Heart left ventricle (tissue), 16 donors: Measurements from ENCODE around the gene INTU. TPM values are rescaled to one million over a fixed set of nuclear protein-coding genes. Genes with fewer than 3 reads are reported as not detected.

Experiments
- ATAC-seq, 4 donors: fragments of 200-7000 bp; cut with Tn5 transposase; one replicate each; pipeline ENCODE4 v1.9.1; 2020 to 2022; ENCODE audit warnings: moderate library complexity in 4 of 4, mild to moderate bottlenecking in 3 of 4, moderate number of reproducible peaks in 1 of 4
- DNase-seq, 5 donors: peaks; one replicate each; pipeline ENCODE4 v3.0.0-alpha.2; 2020
- H3K27ac ChIP-seq, 12 donors: fragments of 200-600 bp; sonication (generic) in 4 of 12; one replicate each; pipeline versions ENCODE4 v1.5.0 to v1.8.0; 2016 to 2022; ENCODE audit warnings: mild to moderate bottlenecking in 2 of 12
- H3K27me3 ChIP-seq, 9 donors: fragments of 200-600 bp; sonication (generic) in 2 of 9; one replicate each; pipeline versions ENCODE4 v1.5.1 to v1.8.0; 2016 to 2022; ENCODE audit warnings: mild to moderate bottlenecking in 3 of 9
- H3K36me3 ChIP-seq, 9 donors: fragments of 200-600 bp; sonication (generic) in 2 of 9; one replicate each; pipeline versions ENCODE4 v1.5.0 to v1.8.0; 2018 to 2022; ENCODE audit warnings: mild to moderate bottlenecking in 2 of 9
- H3K4me1 ChIP-seq, 12 donors: fragments of 200-600 bp; sonication (generic) in 4 of 12; one replicate each; pipeline versions ENCODE4 v1.5.0 to v1.8.0; 2016 to 2022; ENCODE audit warnings: mild to moderate bottlenecking in 3 of 12
- H3K4me3 ChIP-seq, 12 donors: fragments of 200-600 bp; sonication (generic) in 4 of 12; one replicate each; pipeline versions ENCODE4 v1.5.0 to v1.8.0; 2017 to 2022; ENCODE audit warnings: mild to moderate bottlenecking in 9 of 12, moderate library complexity in 4 of 12
- H3K9me3 ChIP-seq, 12 donors: fragments of 200-600 bp; sonication (generic) in 4 of 12; one replicate each; pipeline versions ENCODE4 v1.5.0 to v1.8.0; 2016 to 2022; ENCODE audit warnings: mild to moderate bottlenecking in 1 of 12
- CTCF ChIP-seq, 12 donors: fragments of 200-600 bp; sonication (generic) in 4 of 12; IDR thresholded peaks; one replicate each; pipeline versions ENCODE4 v1.5.0 to v1.8.0; 2018 to 2022; ENCODE audit warnings: antibody characterized with exemption in 12 of 12, mild to moderate bottlenecking in 5 of 12
- POLR2A ChIP-seq, 2 donors: fragments of 450-650 bp; IDR thresholded peaks; one replicate each; pipeline ENCODE4 v1.6.1; 2017; ENCODE audit warnings: antibody characterized with exemption in 2 of 2, mild to moderate bottlenecking in 2 of 2, moderate library complexity in 2 of 2
- WGBS, 4 donors: extraction: QIAGEN DNeasy Blood & Tissue Kit in 2 of 4; methylation state at CpG; one replicate each; pipeline versions ENCODE4 v1.1.5 to v1.1.7; 2013 to 2018; 5-methylcytosine and 5-hydroxymethylcytosine counted together
- intact Hi-C, 10 donors: fragments of 100-400 bp; cut with DNase I; formaldehyde crosslinking; loops; one replicate each; pipeline versions ENCODE4 v1.11.1 to v1.14.2; 2022
- polyA plus RNA-seq, 2 donors: library from polyadenylated mRNA; stranded (reverse); fragments of 200-250 nt; gene quantifications; one replicate each; pipeline ENCODE4 v1.2.3, GENCODE V29; 2013
- total RNA-seq, 9 donors: library from RNA; depleted of rRNA in 2 of 9; stranded (reverse); fragments of >200 nt in 2 of 9; fragmentation: NEBNext Ultra II Directional in 3 of 9; extraction: Animal tissue kit (Norgen Biotek cat#: 25700) in 3 of 9; gene quantifications; one replicate each; pipeline versions ENCODE4 v1.1.0 to v1.2.4, GENCODE V29; 2016 to 2023
- donor health status: ischemic (EF 13 %, LVEDD 7.1; RV severe dilation, severe dysfunction).
- donor health status: healthy with polysubstance abuse.
- donor health status: DM: no; HTN: yes; CAD: no.
- donor health status: DM: no; HTN: no; CAD: no.
- donor health status: ischemic (EF 25% LVEDD 6.9; RV normal size, moderate dysfunction).
- donor health status: ischemic (EF 25% LVEDD 5.7; RV mildly dilated, moderate dysfunction).
- donor health status: healthy.
- donor health status: DM: yes; HTN: yes; CAD: no.
- donor health status: ischemic (EF 35%, LVEDD 5.7; RV mildly dilated, moderate dysfunction).
- donor health status: nonischemic (EF 11% LVEDD 7.7; RV severe dilation, severe dysfunction).
- donor health status: DM: yes; HTN: yes; CAD: no.
- donor health status: PGD.
- donor health status: ischemic (EF 29% LVEDD 5.4; RV normal size, mild dysfunction).
- donor health status: nonischemic (EF 23%, LVEDD 6.1; RV moderate dilation, normal function).

INTU gene
- total and polyA plus RNA-seq, 11 donors = 1.6 to 7.6 (median 3.7) TPM

GRCh38 chr4:127622921-127623796, 9.6 kb upstream of the INTU start:
- peak in 2 of 5 donors; percentile 43 to 62 for DNase-seq
- intact Hi-C loops = no loop called here
- H3K4me1 ChIP-seq = peaks cover 0 to 11% (median 2%) of the 10 kb centered on the region in 12 donors
- no peaks in the 10 kb centered on the region for H3K36me3 ChIP-seq
- no peak overlapping the region for H3K27ac ChIP-seq
- H3K27me3 ChIP-seq = peaks cover 7 to 68% (median 25%) of the 10 kb centered on the region in 9 donors
- H3K9me3 ChIP-seq = no peaks in the 10 kb centered on the region
- ATAC-seq = peak in 3 of 4 donors; percentile 26 to 89 (median 70)
- no peak for TF ChIP-seq POLR2A (IDR thresholded peaks at IDR 0.05)
- TF ChIP-seq CTCF (IDR thresholded peaks at IDR 0.05) = peak in 3 of 12 donors; percentile 11 to 31 (median 12)
- peak overlapping the region; percentile 36 to 63 (median 48) for H3K4me3 ChIP-seq
- 1 to 4% (median 2%) methylated on average over 47 to 81 of the region's 81 CpGs for WGBS, 4 donors

- peaks cover 0 to 11% (median 2%) of the 10 kb centered on the region in 12 donors for H3K4me1 ChIP-seq
- H3K9me3 ChIP-seq = no peaks in the 10 kb centered on the region
- peaks cover 7 to 64% (median 22%) of the 10 kb centered on the region in 9 donors for H3K27me3 ChIP-seq
- 17 to 26% (median 23%) methylated on average over 7 of the region's 7 CpGs for WGBS, 4 donors
- peak in 1 of 5 donors; percentile 47 for DNase-seq
- intact Hi-C loops = no loop called here
- H3K4me3 ChIP-seq = peak overlapping the region; percentile 36 to 63 (median 48)
- peak in 1 of 4 donors; percentile 14 for ATAC-seq
- no peak for TF ChIP-seq CTCF (IDR thresholded peaks at IDR 0.05)
- H3K27ac ChIP-seq = no peak overlapping the region
- no peaks in the 10 kb centered on the region for H3K36me3 ChIP-seq
Measured at GRCh38 chr4:127623797-127624083, 9.0 kb upstream of the INTU start.

DNA sequence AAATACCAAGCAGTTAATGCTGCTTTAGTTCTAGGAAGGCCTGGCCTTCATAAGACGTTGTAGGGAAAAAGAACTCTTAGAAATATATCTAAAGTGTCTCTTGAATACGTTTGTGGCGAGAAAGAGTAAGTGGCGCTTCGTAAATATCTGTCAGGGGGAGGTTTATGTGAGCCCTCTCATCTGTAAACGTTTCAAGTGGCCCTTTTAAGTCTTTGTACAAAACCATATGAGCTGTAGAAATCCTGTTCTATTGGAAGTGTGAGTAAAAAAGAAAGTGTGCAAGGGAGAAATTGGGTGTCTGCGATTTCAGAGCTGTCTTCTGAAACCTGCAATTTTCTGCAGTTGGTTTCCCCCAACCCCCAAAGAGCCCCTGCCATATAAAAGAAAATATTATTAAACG, 8.6 kb upstream of the INTU start:
- H3K4me3 ChIP-seq = peak overlapping the region in 1 of 12 donors; percentile 59
- TF ChIP-seq CTCF (IDR thresholded peaks at IDR 0.05) (no peak), POLR2A (IDR thresholded peaks at IDR 0.05) (no peak)
- H3K27me3 ChIP-seq = peaks cover 7 to 60% (median 18%) of the 10 kb centered on the region in 9 donors
- no peaks in the 10 kb centered on the region for H3K36me3 ChIP-seq
- no peak for DNase-seq
- no peak overlapping the region for H3K27ac ChIP-seq
- H3K9me3 ChIP-seq = no peaks in the 10 kb centered on the region
- 61 to 74% (median 68%) methylated on average over 8 of the region's 8 CpGs for WGBS, 4 donors
- ATAC-seq = no peak
- H3K4me1 ChIP-seq = peaks cover 0 to 11% (median 2%) of the 10 kb centered on the region in 12 donors
- intact Hi-C loops = no loop called here

DNA sequence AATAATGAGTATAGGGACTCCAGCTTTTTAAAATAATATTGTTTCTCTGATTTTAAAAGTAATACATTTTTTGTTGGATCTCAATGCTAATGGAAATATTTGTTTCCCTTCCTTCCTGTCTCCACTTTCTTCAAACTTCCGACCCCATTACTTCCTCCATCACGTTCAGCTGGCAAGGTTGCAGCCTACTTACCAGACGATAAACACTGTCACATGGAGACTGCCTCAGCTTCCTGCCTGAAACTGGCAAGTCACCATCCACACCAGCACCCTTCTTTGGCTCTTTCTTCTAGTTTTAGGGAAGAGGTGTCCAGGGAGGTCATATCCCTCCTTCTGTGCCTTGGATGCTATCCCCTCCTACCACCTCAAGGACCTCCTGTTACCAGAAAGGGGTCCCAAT, 3.4 kb upstream of the INTU start:
- intact Hi-C loops = no loop called here
- no peak for TF ChIP-seq POLR2A (IDR thresholded peaks at IDR 0.05)
- no peak for TF ChIP-seq CTCF (IDR thresholded peaks at IDR 0.05)
- Histone ChIP-seq H3K27ac (no peak overlapping the region), H3K36me3 (no peaks in the 10 kb centered on the region), H3K4me3 (no peak overlapping the region), H3K4me1 (peaks cover 0 to 18% (median 6%) of the 10 kb centered on the region in 12 donors), H3K27me3 (peaks cover 0 to 15% (median 0%) of the 10 kb centered on the region in 9 donors), H3K9me3 (no peaks in the 10 kb centered on the region)
- WGBS, 4 donors = 40 to 59% (median 55%) methylated on average over 3 of the region's 3 CpGs
- ATAC-seq (no peak), DNase-seq (no peak)
